HFF-Myc (cell line): ENCODE data around the gene SMARCA4.

ENCODE experiments used
- DNase-seq: peaks from one replicate; pipeline ENCODE4 v3.0.0-alpha.2; 2011; ENCODE audit warnings: low read depth; ENCODE audit errors: extremely low read depth
- H3K4me3 ChIP-seq: replicated peaks from 2 replicates; pipeline ENCODE4 v1.5.1; 2011; ENCODE audit warnings: low read depth, mild to moderate bottlenecking, control low read depth, low read length
- TF ChIP-seq, protein P1 (sequence below): IDR thresholded peaks from 2 replicates; pipeline ENCODE4 v1.5.1; 2012; ENCODE audit warnings: mild to moderate bottlenecking, low read depth, low read length, control low read depth; ENCODE audit errors: missing control alignments

Gene SMARCA4

GRCh38 chr19:10918359-10918758 is 42.5 kb upstream of the SMARCA4 start:
- H3K4me3 ChIP-seq: no peak overlapping the region
- TF ChIP-seq, protein P1, sequence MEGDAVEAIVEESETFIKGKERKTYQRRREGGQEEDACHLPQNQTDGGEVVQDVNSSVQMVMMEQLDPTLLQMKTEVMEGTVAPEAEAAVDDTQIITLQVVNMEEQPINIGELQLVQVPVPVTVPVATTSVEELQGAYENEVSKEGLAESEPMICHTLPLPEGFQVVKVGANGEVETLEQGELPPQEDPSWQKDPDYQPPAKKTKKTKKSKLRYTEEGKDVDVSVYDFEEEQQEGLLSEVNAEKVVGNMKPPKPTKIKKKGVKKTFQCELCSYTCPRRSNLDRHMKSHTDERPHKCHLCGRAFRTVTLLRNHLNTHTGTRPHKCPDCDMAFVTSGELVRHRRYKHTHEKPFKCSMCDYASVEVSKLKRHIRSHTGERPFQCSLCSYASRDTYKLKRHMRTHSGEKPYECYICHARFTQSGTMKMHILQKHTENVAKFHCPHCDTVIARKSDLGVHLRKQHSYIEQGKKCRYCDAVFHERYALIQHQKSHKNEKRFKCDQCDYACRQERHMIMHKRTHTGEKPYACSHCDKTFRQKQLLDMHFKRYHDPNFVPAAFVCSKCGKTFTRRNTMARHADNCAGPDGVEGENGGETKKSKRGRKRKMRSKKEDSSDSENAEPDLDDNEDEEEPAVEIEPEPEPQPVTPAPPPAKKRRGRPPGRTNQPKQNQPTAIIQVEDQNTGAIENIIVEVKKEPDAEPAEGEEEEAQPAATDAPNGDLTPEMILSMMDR: no peak
- no peak for DNase-seq

- no peak overlapping the region for H3K4me3 ChIP-seq
- TF ChIP-seq, protein P1: no peak
- no peak for DNase-seq
These were observed 41.2 kb upstream of the SMARCA4 start for GRCh38 chr19:10919352-10920287.

GRCh38 chr19:10920288-10920655 is 40.6 kb upstream of the SMARCA4 start:
- no peak overlapping the region for H3K4me3 ChIP-seq
- TF ChIP-seq, protein P1: no peak
- DNase-seq: no peak

DNA sequence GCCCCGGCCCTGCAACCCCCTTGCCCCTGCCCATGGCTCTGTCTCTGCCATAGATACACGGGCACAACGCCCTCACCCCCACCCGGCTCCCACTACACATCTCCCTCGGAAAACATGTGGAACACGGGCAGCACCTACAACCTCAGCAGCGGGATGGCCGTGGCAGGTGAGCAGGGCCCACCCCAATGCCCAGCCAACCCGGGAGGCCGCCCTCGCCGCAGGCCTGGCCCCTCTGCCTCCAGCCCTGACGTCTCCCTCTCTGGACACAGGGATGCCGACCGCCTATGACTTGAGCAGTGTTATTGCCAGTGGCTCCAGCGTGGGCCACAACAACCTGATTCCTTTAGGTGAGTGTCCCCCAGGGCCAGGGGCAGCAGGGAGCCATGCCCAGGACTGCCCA is 40.0 kb upstream of the SMARCA4 start:
- H3K4me3 ChIP-seq: no peak overlapping the region
- no peak for DNase-seq
- TF ChIP-seq, protein P1: no peak

DNA sequence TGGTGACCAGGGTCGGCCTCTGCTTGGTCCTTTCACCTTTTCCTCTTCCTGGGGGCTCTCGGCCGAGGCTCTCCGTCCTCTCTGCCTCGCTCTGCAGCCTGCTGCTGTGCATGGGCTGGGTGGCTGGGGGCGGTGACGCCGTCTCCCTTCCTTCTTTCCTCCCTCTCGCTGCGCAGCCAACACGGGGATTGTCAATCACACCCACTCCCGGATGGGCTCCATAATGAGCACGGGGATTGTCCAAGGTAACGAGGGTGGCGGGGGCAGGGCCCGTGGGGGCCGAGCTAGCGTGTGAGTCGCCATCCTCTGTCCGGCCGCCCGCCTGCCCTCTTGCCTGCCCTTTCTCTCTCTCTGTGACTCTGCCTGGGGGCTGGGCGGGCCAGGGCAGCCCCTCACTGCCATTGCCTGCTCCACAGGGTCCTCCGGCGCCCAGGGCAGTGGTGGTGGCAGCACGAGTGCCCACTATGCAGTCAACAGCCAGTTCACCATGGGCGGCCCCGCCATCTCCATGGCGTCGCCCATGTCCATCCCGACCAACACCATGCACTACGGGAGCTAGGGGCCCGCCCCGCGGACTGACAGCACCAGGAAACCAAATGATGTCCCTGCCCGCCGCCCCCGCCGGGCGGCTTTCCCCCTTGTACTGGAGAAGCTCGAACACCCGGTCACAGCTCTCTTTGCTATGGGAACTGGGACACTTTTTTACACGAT is 39.5 kb upstream of the SMARCA4 start:
- TF ChIP-seq, protein P1: no peak
- no peak for DNase-seq

GRCh38 chr19:10921910-10922637 is 38.8 kb upstream of the SMARCA4 start:
- TF ChIP-seq, protein P1: no peak
- H3K4me3 ChIP-seq: no peak overlapping the region
- DNase-seq: no peak

More for the DNA sequence above, 39.5 kb upstream of the SMARCA4 start:
- H3K4me3 ChIP-seq: no peak overlapping the region
